HG03280 (cell line): ENCODE results near the gene CTR9.
"Not testable (repeated sequence)": the region's sequence is repeated elsewhere in the genome, so short reads cannot be mapped to it uniquely, and the experiment has no call there.

ENCODE experiments used
- ATAC-seq: cut with Tn5 transposase; IDR thresholded peaks from one replicate; pipeline ENCODE4 v1.9.1; 2021; ENCODE audit warnings: mild to moderate bottlenecking, moderate library complexity; ENCODE audit not compliant: unreplicated experiment

Gene CTR9

DNA sequence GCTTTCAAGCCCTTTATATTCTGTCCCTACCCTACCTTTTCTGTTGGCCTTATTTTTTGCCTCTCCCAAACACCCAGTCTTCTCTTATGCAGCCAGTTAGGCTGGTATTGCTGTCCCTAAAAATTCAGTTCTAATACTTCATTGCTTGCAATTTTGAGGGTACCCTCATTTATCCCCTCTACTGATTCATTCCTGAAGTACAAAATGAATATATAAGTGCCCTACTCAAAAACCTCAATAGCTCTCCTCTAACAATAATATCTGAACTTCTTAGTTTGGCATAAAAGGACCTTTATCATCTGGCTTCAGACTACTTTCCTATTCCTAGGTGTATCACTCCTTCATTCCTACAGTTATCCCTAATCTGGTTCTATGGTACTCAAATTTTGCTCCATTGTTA is 62.9 kb downstream of the CTR9 start:
- no peak for ATAC-seq

DNA sequence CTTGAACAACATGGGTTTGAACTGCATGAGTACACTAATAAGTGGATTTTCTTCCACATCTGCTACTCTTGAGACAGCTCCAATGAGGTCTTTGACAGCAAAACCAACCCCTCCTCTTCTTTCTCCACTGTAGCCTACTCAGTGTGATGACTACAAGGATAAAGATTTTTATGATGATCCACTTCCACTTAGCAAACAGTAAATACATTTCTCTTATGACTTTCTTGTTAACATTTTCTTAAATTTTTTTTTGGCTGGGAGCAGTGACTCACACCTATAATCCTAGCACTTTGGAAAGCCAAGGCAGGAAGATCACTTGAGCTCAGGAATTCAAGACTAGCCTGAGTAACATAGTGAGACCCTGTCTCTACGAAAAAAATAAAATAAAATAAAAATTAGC is 67.5 kb downstream of the CTR9 start:
- no peak for ATAC-seq

DNA sequence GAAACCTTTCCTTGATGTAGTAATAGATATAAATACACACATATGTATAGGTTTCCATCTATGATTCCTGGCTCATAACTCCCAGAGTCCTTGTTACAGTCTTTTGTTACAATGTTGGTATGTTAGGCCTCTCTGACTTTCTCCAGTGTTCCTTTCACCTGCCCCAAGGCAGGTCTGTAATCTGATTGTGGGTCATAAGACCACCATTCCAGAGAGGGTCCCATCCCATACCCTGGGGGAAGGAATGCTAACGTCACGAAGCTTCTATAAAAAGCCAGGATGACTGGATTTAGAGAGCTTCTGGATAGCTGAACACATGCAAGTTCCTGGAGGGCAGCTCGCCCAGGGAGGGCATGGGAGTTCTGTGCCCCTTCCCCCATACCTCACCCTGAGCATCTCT is 71.4 kb downstream of the CTR9 start:
- ATAC-seq: not testable (repeated sequence)

DNA sequence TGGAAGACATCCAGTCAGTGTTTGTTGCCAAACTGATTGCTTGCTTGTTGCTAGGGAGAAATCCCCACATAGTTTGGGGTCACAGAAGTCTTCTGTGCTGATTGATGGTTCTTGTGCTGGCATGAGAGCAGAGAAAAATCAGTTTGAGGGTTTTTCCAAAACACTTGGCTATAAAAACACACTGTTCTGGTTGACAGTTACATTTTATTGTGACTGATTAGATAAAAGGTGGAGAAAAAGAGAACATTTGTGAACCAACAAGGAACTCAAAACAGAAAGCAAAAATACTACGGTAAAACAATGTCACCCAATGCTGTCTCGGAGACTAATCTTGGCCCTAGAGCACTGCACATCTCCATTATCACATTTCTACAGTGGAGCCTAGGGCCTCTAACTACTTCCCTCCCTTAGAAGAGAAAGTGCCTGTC is 72.1 kb downstream of the CTR9 start:
- ATAC-seq: no peak

DNA sequence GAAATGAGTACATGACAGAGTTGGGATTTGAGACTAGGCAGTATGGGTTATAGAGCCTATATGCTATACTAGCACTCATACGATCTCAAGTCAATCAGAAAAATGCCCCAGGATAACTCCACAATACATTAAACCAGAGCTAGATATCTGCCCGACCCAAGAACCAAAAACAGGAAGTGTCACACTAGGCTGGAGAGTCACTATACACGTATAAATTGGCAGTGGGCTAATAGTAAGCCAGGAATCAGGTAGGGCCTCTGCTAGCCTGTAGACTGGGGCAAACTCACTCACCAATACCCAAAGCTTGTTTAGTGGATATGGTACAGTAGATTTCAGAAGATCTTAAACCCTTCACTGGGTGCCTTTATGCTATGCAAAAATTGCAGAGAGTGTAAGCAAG is 73.8 kb downstream of the CTR9 start:
- ATAC-seq: no peak

DNA sequence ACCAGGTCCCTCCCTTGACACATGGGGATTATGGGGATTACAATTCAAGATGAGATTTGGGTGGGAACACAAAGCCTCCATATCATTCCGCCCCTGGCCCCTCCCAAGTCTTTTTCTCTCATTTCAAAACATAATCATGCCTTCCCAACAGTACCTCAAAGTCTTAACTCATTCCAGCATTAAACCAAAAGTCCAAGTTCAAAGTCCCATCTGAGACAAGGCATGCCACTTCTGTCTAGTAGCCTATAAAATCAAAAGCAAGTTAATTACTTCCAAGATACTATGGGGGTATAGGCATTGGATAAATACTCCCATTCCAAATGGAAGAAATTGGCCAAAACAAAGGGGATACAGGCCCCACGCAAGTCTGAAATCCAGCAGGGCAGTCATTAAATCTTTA is 77.4 kb downstream of the CTR9 start:
- no peak for ATAC-seq

DNA sequence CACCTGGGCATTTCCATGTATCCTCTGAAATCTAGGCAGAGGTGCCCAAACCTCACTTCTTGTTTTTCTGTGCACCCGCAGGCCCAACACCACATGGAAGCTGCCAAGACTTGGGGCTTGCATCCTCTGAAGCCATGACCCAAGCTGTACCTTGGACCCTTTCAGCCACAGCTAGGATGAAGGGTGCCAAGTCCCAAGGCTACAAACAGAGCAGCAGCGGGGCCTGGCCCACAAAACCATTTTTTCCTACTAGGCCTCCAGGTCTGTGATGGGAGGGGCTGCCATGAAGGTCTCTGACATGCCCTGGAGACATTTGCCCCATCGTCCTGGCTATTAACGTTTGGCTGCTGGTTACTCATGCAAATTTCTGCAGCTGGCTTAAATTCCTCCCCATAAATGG is 78.1 kb downstream of the CTR9 start:
- ATAC-seq: no peak
